NCI-H1105 (cell line): ENCODE measurements around the gene TMF1.

Experiments
- DNase-seq: peaks from one replicate; lab custom pipeline; 2025; lab: John Stamatoyannopoulos, UW

TMF1 gene

GRCh38 chr3:69081583-69082262, 29.6 kb upstream of the TMF1 start:
- no peak for DNase-seq

GRCh38 chr3:69080233-69080920, 28.2 kb upstream of the TMF1 start, which contains the start of gene UBA3:
Gene UBA3 (minus strand): TSS chr3:69080365. CDS start chr3:69080353, 12 bp downstream.
- peak; percentile 58 for DNase-seq

- no peak for DNase-seq
These were observed 27.4 kb upstream of the TMF1 start for GRCh38 chr3:69079269-69080159.

- no peak for DNase-seq
These were observed 20.8 kb upstream of the TMF1 start for GRCh38 chr3:69072928-69073327.

DNA sequence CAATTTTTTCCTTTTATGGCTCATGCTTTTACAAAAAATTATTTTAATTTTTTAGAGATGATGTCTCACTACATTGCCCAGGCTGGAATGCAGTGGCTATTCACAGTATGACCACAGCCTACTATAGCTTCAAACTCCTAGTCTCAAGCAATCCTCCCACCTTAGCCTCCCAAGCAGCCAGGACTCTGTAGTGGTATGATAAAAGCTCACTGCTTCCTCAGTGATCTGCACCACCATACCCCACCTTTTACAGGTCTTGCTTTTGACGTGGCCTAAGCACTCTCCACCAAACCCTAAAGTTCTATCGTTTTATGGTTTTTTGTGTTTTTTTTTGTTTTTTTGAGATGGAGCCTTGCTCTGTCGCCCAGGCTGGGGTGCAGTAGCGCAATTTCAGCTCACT, 14.0 kb upstream of the TMF1 start:
- DNase-seq, result no peak

DNA sequence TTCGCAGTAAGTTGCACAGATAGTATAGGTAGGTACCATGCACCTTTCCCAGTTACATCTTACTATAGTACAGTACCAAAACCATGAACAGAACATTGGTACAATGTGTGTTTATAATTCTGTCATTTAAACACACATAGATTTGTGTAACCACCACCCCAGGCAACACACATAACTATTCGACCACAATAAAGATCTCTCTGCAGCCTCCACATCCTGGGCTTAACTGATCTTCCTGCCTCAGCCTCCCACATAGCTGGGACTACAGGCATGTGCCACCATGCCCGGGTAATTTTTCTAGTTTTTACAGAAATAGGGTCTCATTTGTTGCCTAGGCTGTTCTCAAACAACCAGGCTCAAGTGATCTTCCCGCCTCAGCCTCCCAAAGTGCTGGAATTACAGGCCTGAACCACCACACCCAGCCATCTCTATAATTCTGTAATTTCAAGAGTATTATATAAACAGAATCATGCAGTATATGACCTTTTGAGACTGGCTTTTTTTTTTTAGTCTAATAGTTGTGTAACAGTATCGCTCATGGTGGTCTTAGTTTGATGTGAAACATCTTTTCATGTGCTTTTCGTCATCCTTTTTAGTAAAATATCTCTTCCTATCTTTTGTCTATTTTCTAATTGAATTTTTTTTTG, 13.3 kb upstream of the TMF1 start:
- no peak for DNase-seq

DNA sequence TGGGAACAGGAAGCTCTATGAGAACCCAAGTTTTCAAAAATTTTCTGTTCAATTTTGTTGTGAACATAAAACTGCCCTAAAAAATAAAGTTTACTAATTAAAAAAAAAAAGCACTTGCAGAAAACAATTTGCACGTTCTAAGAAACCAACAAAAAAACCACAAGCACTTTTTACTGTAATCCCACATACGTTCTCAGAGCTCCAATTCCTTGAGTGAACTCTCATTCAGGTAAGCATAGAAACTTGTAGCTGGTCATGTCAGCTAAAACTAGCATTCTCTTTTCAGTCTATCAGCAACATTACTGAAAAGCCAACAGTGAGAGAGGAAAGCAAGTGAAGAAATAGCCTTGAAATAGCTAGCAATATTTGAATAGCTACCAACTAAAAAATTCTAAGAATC, 11.5 kb upstream of the TMF1 start:
- DNase-seq, result no peak

DNA sequence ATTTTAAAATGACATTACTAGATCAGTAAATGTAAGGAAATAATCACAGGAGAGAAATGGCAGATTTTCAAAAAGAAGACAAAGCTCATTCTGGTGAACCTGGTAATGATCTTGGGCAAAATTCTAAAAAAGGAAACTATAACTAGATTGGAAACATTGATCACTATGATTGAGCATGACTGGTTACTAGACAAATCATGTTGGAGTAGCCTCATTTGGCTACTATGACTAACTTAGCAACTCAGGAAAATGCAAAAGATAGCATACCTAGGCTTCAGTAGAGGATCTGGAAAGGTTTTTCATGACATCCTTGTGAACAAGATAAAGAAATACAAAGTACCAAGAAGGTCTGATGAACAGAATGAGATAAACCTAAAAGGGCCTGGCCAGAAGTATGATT, 7.6 kb upstream of the TMF1 start:
- DNase-seq, result no peak

GRCh38 chr3:69058947-69059224, 6.8 kb upstream of the TMF1 start:
- DNase-seq, result no peak

DNA sequence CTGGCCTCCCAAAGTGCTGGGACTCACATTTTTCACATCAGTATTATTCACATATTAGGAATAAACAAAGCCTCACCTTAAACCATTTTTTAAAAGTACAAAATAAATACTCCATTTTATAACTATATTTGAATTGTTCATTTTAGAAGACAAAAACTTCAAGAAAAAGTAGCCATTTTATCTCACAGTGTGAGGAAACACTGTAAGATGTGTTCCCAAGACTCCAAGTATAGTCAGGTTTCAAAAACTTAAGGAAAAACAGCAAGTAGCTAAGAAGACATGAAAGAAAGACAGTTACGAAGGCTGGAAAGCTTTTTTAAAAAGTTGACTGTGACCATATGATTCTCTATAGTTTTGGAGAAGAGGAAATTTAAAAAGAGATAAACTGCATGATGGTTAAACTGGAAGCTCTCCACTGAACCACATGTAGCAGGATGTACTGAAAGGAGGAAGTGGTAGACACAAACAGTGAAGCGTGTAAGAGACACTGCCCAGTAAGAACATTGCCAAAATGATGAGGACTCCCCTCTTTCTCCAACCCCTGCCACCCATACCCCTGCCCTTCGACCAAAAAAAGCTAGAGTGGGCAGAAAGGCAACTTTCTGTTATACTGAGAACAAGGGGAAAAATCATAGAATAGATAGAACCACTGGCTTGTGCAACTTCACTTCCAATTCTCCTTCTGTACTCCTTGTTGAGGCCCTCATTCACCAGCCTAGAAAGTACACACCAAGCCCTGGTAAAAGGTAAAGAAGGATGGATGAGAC, 6.2 kb upstream of the TMF1 start:
- no peak for DNase-seq

DNA sequence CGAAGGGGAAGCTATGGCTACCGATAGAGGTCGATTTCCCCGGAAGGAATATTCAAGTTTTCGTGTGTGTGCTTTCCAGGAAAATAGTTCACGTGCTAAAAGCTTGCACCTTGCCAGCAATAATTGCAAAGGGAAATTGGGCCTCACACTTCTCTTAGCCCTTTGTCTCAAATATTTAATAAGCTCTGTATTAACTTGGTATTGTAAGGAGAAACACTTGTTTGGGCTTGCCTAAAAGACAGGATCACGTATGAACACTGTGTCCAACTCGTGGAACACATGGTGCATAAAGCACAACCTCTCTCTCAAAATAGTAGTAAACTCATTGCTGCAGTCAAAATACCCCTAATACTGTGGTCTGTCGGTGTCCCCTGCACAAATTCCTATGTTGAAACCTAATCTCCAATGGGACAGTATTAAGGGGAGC, 352 bp upstream of the TMF1 start:
- DNase-seq, result no peak

DNA sequence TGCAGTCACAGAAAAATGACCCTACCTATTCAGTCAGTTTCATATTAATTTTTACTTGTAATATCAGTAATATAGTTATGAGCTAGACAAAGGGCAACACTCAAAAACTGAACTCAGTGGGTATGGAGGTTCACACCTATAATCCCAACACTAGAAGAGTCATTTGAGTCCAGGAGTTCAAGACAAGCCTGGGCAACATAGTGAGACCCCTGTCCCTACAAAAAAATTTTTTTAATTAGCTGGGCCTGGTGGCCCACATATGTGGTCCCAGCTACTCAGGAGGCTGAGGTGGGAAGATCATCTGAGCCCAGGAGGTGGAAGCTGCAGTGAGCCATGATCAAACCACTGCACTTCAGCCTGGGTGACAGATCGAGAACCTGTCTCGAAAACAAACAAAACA, 3.1 kb downstream of the TMF1 start:
- no peak for DNase-seq

GRCh38 chr3:69044608-69045007, 7.5 kb downstream of the TMF1 start:
- DNase-seq, result no peak

GRCh38 chr3:69033470-69033869, 18.7 kb downstream of the TMF1 start:
- no peak for DNase-seq

DNA sequence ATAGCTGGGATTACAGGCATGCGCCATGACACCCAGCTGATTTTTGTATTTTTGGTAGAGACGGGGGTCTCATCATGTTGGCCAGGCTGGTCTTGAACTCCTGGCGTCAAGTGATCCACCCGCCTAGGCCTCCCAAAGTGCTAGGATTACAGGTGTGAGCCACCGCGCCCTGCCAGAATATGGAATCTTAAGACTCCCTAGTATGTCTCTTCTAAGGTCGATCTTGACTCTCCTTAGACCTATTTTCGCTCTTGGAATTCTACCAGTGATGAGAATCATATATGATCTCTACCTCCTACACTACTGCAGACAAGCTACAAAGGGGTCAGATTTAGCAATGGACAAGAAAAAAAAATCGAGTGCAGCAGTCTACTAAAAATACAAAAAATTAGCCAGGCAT, 19.4 kb downstream of the TMF1 start:
- DNase-seq, result no peak

DNA sequence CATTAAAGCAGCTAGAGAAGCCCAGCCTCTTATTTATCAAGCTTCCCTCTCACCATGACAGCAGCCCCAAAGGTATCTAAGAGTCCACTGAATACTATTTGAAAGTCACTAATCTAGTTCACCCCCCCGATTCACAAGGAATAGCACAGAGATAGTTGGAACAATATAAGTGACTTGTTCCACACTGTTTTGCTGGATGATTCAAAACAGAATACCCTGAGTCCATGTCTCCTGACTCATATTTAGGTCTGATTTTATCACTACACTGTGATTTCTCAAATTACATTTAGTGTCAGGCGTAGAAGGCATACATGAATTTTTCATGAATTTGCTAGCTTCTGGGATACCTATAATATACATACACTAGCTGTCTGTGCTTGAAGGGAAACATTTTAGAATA, 20.0 kb downstream of the TMF1 start:
- no peak for DNase-seq

- no peak for DNase-seq
These were observed 20.5 kb downstream of the TMF1 start for GRCh38 chr3:69031635-69032034.

- no peak for DNase-seq
These were observed 31.3 kb downstream of the TMF1 start for GRCh38 chr3:69020857-69021256.

- no peak for DNase-seq
These were observed 31.7 kb downstream of the TMF1 start for GRCh38 chr3:69020424-69020823.

- DNase-seq, result no peak
These were observed 35.2 kb downstream of the TMF1 start for GRCh38 chr3:69016901-69017300.

DNA sequence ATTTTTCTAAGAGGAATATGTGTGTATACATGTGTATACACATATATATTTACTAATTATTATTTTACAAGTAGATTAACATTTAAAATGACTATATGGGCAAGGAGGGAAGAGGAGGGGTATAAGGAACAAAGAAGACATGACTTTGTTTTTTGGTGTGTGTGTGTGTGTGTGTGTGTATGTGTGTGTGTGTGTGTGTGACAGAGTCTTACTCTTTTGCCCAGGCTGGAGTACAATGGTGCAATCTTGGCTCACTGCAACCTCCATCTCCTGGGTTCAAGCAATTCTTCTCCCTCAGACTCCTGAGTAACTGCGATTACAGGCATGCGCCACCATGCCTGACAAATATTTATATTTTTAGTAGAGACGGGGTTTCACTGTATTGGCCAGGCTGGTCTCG, 36.0 kb downstream of the TMF1 start:
- DNase-seq, result no peak
